HG02678 (cell line): ENCODE data around the gene VTN.

Experiments used
- ATAC-seq: cut with Tn5 transposase; IDR thresholded peaks from one replicate; pipeline ENCODE4 v1.9.1; 2021; ENCODE audit warnings: mild to moderate bottlenecking, moderate library complexity; ENCODE audit not compliant: unreplicated experiment

The VTN gene

GRCh38 chr17:28370035-28370743 lies at the start of gene VTN:
Gene VTN (minus strand): TSS chr17:28370307. CDS start chr17:28370203, 104 bp downstream.
- ATAC-seq: no peak

GRCh38 chr17:28416703-28417311 lies 46.7 kb upstream of the VTN start:
- no peak for ATAC-seq

GRCh38 chr17:28415886-28416285 lies 45.8 kb upstream of the VTN start:
- ATAC-seq: no peak

- no peak for ATAC-seq
These were observed 43.7 kb upstream of the VTN start for GRCh38 chr17:28413804-28414203.

- no peak for ATAC-seq
These were observed 42.0 kb upstream of the VTN start for GRCh38 chr17:28412099-28412498.

GRCh38 chr17:28407974-28408306 lies 37.8 kb upstream of the VTN start:
- ATAC-seq: no peak

GRCh38 chr17:28407130-28407973 lies 37.2 kb upstream of the VTN start:
- no peak for ATAC-seq

- ATAC-seq: no peak
These were observed 36.3 kb upstream of the VTN start for GRCh38 chr17:28406473-28406814.

GRCh38 chr17:28405632-28406472 lies 35.7 kb upstream of the VTN start, which contains the start of gene SLC46A1:
Gene SLC46A1 (minus strand): TSS chr17:28406212. CDS start chr17:28406114, 98 bp downstream.
- peak; percentile 69 for ATAC-seq

GRCh38 chr17:28404812-28405570 lies 34.9 kb upstream of the VTN start:
- ATAC-seq: no peak

- ATAC-seq: no peak
These were observed 34.3 kb upstream of the VTN start for GRCh38 chr17:28404461-28404811.

GRCh38 chr17:28404007-28404406 lies 33.9 kb upstream of the VTN start:
- no peak for ATAC-seq

GRCh38 chr17:28402844-28403243 lies 32.7 kb upstream of the VTN start:
- no peak for ATAC-seq

GRCh38 chr17:28402224-28402630 lies 32.1 kb upstream of the VTN start:
- no peak for ATAC-seq

- no peak for ATAC-seq
These were observed 29.7 kb upstream of the VTN start for GRCh38 chr17:28399808-28400207.

- no peak for ATAC-seq
These were observed 28.3 kb upstream of the VTN start for GRCh38 chr17:28398280-28398981.

- no peak for ATAC-seq
These were observed 27.7 kb upstream of the VTN start for GRCh38 chr17:28397687-28398279.

GRCh38 chr17:28397275-28397674 lies 27.2 kb upstream of the VTN start:
- ATAC-seq: no peak

- ATAC-seq: no peak
These were observed 26.6 kb upstream of the VTN start for GRCh38 chr17:28396635-28397239.
